BJ (cell line): Measurements from ENCODE around the gene EPC1. TPM values are rescaled to one million over a fixed set of nuclear protein-coding genes. Genes with fewer than 3 reads are reported as not detected.

Source experiments
- CTCF ChIA-PET: fragments of 350-600 bp; formaldehyde crosslinking; extraction: SDS; loops from one replicate; lab custom pipeline; 2021; ENCODE audit warnings: antibody characterized with exemption, inconsistent platforms; lab: Yijun Ruan, JAX
- POLR2A ChIA-PET: fragments of 300-600 bp; sonication (Branson Sonifier 250); formaldehyde crosslinking; extraction: SDS; loops from one replicate; lab custom pipeline; 2021; ENCODE audit warnings: antibody characterized with exemption; lab: Charles Lee
- DNase-seq: peaks from one replicate; pipeline ENCODE4 v3.0.0-alpha.2; 2011; ENCODE audit warnings: low read depth
- H3K27me3 ChIP-seq: 2 replicates; pipeline ENCODE4 v1.6.0; 2011; ENCODE audit warnings: low read length; ENCODE audit not compliant: control insufficient read depth, insufficient read depth
- H3K36me3 ChIP-seq: 2 replicates; pipeline ENCODE4 v1.5.1; 2011; ENCODE audit warnings: low read length; ENCODE audit not compliant: control insufficient read depth, insufficient read depth
- H3K4me3 ChIP-seq: 2 replicates; pipeline ENCODE4 v1.5.1; 2011; ENCODE audit warnings: low read depth, mild to moderate bottlenecking, control low read depth, low read length
- CTCF ChIP-seq: IDR thresholded peaks from 2 replicates; pipeline ENCODE4 v1.5.1; 2011; ENCODE audit warnings: low read depth, mild to moderate bottlenecking, control low read depth, inconsistent platforms, low read length, moderate library complexity; ENCODE audit not compliant: insufficient read depth
- polyA plus RNA-seq: library from polyadenylated mRNA; depleted of rRNA; stranded (reverse); fragments of >200 nt; gene quantifications from 2 replicates; pipeline ENCODE4 v1.2.3, GENCODE V29; 2011

The EPC1 gene
- polyA plus RNA-seq, 1 experiment: 21.6 TPM

- CTCF ChIA-PET: no interaction called here
- no peak for DNase-seq
- no peak overlapping the region for H3K4me3 ChIP-seq
- TF ChIP-seq CTCF: no peak
- H3K27me3 ChIP-seq: no peaks in the 10 kb centered on the region
- no peaks in the 10 kb centered on the region for H3K36me3 ChIP-seq
- POLR2A ChIA-PET: no interaction called here
Observed at GRCh38 chr10:32323051-32323450, 23.9 kb downstream of the EPC1 start.

- Histone ChIP-seq H3K4me3 (no peak overlapping the region), H3K27me3 (no peaks in the 10 kb centered on the region), H3K36me3 (no peaks in the 10 kb centered on the region)
- TF ChIP-seq CTCF: no peak
- ChIA-PET CTCF (interaction anchor here (0.7 to 1.0 kb wide), 2 partner anchors 25 to 314 kb away, joined by 3 read pairs; no protein-coding TSS in a partner anchor), POLR2A (no interaction called here)
- no peak for DNase-seq
Observed at GRCh38 chr10:32321016-32321631, 25.8 kb downstream of the EPC1 start.

GRCh38 chr10:32318476-32318896 lies 28.5 kb downstream of the EPC1 start:
- POLR2A ChIA-PET: interaction anchor here (0.6 to 1.0 kb wide), 2 partner anchors 11 to 15 kb away, joined by 3 to 4 read pairs; no protein-coding TSS in a partner anchor
- DNase-seq: no peak
- CTCF ChIA-PET: no interaction called here

GRCh38 chr10:32317795-32318357 lies 29.1 kb downstream of the EPC1 start:
- DNase-seq: no peak
- ChIA-PET CTCF (no interaction called here), POLR2A (interaction anchor here (0.6 to 1.0 kb wide), 2 partner anchors 11 to 16 kb away, joined by 3 to 4 read pairs; no protein-coding TSS in a partner anchor)
- TF ChIP-seq CTCF: no peak
- Histone ChIP-seq H3K36me3 (no peaks in the 10 kb centered on the region), H3K27me3 (no peaks in the 10 kb centered on the region), H3K4me3 (no peak overlapping the region)

More at GRCh38 chr10:32318476-32318896, 28.5 kb downstream of the EPC1 start:
- Histone ChIP-seq H3K36me3 (no peaks in the 10 kb centered on the region), H3K4me3 (no peak overlapping the region), H3K27me3 (no peaks in the 10 kb centered on the region)
- TF ChIP-seq CTCF: no peak

- CTCF ChIA-PET: interaction anchor here (3.3 kb wide), 1 partner anchor 30 kb away, joined by 18 read pairs; no protein-coding TSS in a partner anchor
Observed at GRCh38 chr10:32315424-32315823, 31.5 kb downstream of the EPC1 start.

More at GRCh38 chr10:32315424-32315823, 31.5 kb downstream of the EPC1 start:
- Histone ChIP-seq H3K27me3 (no peaks in the 10 kb centered on the region), H3K4me3 (no peak overlapping the region), H3K36me3 (no peaks in the 10 kb centered on the region)
- no peak for DNase-seq
- POLR2A ChIA-PET: no interaction called here
- TF ChIP-seq CTCF: no peak
